Sigmoid colon (tissue), 7 donors: Measurements from ENCODE around the gene OR1M1. TPM values are rescaled to one million over a fixed set of nuclear protein-coding genes. Genes with fewer than 3 reads are reported as not detected.

Experiments
- DNase-seq: peaks from one replicate; pipeline ENCODE4 v3.0.0-alpha.2; 2019
- H3K27ac ChIP-seq, 4 donors: fragments of 200-600 bp; sonication (generic); one replicate each; pipeline ENCODE4 v1.5.1; 2016 to 2019; ENCODE audit warnings: mild to moderate bottlenecking in 1 of 4
- H3K27me3 ChIP-seq, 3 donors: fragments of 200-600 bp; sonication (generic); one replicate each; pipeline ENCODE4 v1.5.1; 2019; ENCODE audit warnings: mild to moderate bottlenecking in 1 of 3
- H3K36me3 ChIP-seq, 4 donors: fragments of 200-600 bp; sonication (generic); one replicate each; pipeline ENCODE4 v1.5.1; 2016 to 2019
- H3K4me1 ChIP-seq, 4 donors: fragments of 200-600 bp; sonication (generic); one replicate each; pipeline ENCODE4 v1.5.1; 2017 to 2019
- H3K4me3 ChIP-seq, 4 donors: fragments of 200-600 bp; sonication (generic); one replicate each; pipeline ENCODE4 v1.5.1; 2017 to 2019; ENCODE audit warnings: mild to moderate bottlenecking in 2 of 4, moderate library complexity in 1 of 4
- H3K9me3 ChIP-seq, 4 donors: fragments of 200-600 bp in 3 of 4; sonication (generic) in 3 of 4; one replicate each; pipeline versions ENCODE4 v1.5.1 to v1.6.1; 2013 to 2019
- EP300 ChIP-seq, 4 donors: sonication (generic); formaldehyde crosslinking; IDR thresholded peaks; one replicate each; pipeline ENCODE4 v1.6.1; 2017; ENCODE audit warnings: antibody characterized with exemption in 4 of 4
- POLR2A ChIP-seq, 2 donors: fragments of 450-650 bp; IDR thresholded peaks; one replicate each; pipeline ENCODE4 v1.6.1; 2016; ENCODE audit warnings: antibody characterized with exemption in 2 of 2, mild to moderate bottlenecking in 2 of 2, moderate library complexity in 2 of 2
- POLR2AphosphoS5 ChIP-seq, 4 donors: sonication (generic); formaldehyde crosslinking; IDR thresholded peaks; one replicate each; pipeline ENCODE4 v1.6.1; 2017; ENCODE audit warnings: antibody characterized with exemption in 4 of 4
- WGBS, 2 donors: extraction: QIAGEN DNeasy Blood & Tissue Kit; methylation state at CpG; one replicate each; pipeline ENCODE4 v1.1.7; 2013; 5-methylcytosine and 5-hydroxymethylcytosine counted together
- intact Hi-C: fragments of 100-400 bp; cut with DNase I; formaldehyde crosslinking; loops from one replicate; pipeline ENCODE4 v1.15.1; 2023
- polyA plus RNA-seq, 3 donors: library from polyadenylated mRNA; stranded (reverse); fragments of 200-250 nt; gene quantifications; one replicate each; pipeline ENCODE4 v1.2.3, GENCODE V29; 2013
- total RNA-seq, 4 donors: library from RNA; depleted of rRNA; stranded (reverse); fragments of >200 nt; gene quantifications; one replicate each; pipeline ENCODE4 v1.1.0, GENCODE V29; 2016
- TF ChIP-seq, protein P1 (sequence below), 4 experiments: fragments of 450-650 bp in 3 of 4; fragments of 200-600 bp in 1 of 4; IDR thresholded peaks; one replicate each; pipeline ENCODE4 v1.5.1; 2016 to 2019; ENCODE audit warnings: antibody characterized with exemption in 4 of 4, mild to moderate bottlenecking in 3 of 4, moderate library complexity in 2 of 4
- donor health status: healthy with polysubstance abuse.
- donor health status: Bipolar disorder and iron deficiency.
- donor health status: healthy.

OR1M1 gene
- total RNA-seq (not detected), polyA plus RNA-seq (not detected)

- Histone ChIP-seq H3K4me1 (no peaks in the 10 kb centered on the region), H3K9me3 (no peaks in the 10 kb centered on the region), H3K27me3 (peaks cover 0 to 11% (median 0%) of the 10 kb centered on the region in 3 donors), H3K4me3 (no peak within 1 kb of the TSS), H3K27ac (no peak within 1 kb of the TSS), H3K36me3 (no peaks in the 10 kb centered on the region)
- intact Hi-C loops = no loop called here
- 37 to 69% methylated on average over 2 of the region's 2 CpGs for WGBS, 2 donors
- no peak for DNase-seq
- TF ChIP-seq POLR2A (IDR thresholded peaks at IDR 0.05) = no peak
These were observed at the start of gene OR1M1 for GRCh38 chr19:9086761-9087160. Gene OR1M1 (plus strand): TSS chr19:9087061. CDS start chr19:9093245, 6,184 bp downstream.

DNA sequence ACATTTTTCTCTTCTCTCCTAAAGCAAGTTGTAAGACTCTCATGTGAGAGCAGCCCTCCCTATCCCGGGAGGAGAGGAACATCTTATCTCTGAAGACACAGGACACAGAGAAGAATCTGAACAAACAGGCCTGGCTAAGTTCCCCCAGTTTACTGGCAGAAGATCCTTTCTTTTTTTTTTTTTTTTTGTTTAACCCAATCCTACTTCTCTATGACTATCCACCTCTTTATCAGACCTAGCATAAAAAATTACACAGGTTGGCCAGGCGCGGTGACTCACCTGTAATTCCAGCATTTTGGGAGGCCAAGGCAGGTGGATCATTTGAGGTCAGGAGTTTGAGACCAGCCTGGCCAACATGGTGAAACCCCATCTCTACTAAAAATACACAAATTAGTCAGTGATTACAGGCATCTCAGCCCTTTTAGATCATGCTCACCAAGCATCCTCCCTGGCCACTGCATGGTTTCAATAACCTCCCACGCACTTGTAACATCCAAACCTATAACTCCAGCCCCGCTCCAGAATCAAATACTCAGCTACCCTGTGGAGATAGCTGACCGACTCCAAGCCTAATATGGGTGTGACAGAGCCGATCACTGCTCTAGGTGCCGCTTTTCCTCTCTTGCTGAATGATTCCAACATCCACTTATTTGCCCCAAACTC lies 49.3 kb upstream of the OR1M1 start:
- no peaks in the 10 kb centered on the region for H3K4me1 ChIP-seq
- DNase-seq = no peak
- 79 to 87% methylated on average over 8 of the region's 8 CpGs for WGBS, 2 donors
- H3K27ac ChIP-seq = no peak overlapping the region
- no peaks in the 10 kb centered on the region for H3K9me3 ChIP-seq
- intact Hi-C loops = no loop called here
- H3K4me3 ChIP-seq = no peak overlapping the region
- H3K36me3 ChIP-seq = no peaks in the 10 kb centered on the region
- no peak for TF ChIP-seq POLR2A (IDR thresholded peaks at IDR 0.05)
- TF ChIP-seq, protein P1, sequence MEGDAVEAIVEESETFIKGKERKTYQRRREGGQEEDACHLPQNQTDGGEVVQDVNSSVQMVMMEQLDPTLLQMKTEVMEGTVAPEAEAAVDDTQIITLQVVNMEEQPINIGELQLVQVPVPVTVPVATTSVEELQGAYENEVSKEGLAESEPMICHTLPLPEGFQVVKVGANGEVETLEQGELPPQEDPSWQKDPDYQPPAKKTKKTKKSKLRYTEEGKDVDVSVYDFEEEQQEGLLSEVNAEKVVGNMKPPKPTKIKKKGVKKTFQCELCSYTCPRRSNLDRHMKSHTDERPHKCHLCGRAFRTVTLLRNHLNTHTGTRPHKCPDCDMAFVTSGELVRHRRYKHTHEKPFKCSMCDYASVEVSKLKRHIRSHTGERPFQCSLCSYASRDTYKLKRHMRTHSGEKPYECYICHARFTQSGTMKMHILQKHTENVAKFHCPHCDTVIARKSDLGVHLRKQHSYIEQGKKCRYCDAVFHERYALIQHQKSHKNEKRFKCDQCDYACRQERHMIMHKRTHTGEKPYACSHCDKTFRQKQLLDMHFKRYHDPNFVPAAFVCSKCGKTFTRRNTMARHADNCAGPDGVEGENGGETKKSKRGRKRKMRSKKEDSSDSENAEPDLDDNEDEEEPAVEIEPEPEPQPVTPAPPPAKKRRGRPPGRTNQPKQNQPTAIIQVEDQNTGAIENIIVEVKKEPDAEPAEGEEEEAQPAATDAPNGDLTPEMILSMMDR (IDR thresholded peaks at IDR 0.05) = no peak
- no peak for TF ChIP-seq EP300 (IDR thresholded peaks at IDR 0.05)
- TF ChIP-seq POLR2AphosphoS5 (IDR thresholded peaks at IDR 0.05) = no peak
- no peaks in the 10 kb centered on the region for H3K27me3 ChIP-seq

DNA sequence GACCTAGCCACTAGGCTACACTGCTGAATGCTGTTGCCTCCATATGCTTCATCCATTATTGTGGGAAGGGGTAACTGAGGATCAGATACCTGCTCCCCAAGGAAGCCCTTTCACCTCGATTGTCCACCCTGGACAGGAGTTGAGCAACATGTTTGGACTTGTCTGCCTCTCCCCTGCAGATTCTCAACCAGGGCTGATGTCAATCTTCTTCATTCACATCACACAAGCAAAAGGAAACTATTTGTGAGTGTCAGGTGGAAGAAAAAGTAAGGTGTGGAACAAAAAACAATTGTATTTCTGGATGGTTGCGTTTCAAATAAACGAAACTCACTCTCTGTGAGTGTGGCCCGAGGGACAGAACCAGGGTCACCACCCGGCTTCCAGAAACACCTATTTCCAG lies 47.1 kb upstream of the OR1M1 start:
- intact Hi-C loops = no loop called here
- Histone ChIP-seq H3K36me3 (no peaks in the 10 kb centered on the region), H3K27ac (no peak overlapping the region), H3K4me1 (no peaks in the 10 kb centered on the region), H3K4me3 (no peak overlapping the region), H3K27me3 (no peaks in the 10 kb centered on the region), H3K9me3 (no peaks in the 10 kb centered on the region)
- 57 to 65% methylated on average over 5 of the region's 5 CpGs for WGBS, 2 donors
- DNase-seq = no peak
- no peak for TF ChIP-seq EP300 (IDR thresholded peaks at IDR 0.05)

DNA sequence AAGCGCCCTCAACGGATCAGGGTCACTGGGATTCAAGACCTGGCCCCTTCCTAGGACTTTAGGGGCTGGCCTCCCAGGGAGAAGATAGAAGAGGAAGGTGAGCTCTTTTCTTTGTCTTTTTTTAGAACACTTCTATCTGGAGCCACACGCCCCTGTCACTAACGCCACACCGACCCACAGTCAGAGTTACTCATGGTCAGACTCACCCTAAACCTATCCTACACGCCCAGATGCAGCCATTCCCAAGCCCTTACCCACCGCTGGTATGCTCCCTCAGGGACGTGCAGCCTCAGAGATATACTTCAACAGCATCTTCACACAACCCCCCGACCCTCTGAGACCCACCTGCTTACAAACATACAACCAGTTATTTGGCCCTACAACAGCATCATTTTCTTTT lies 46.7 kb upstream of the OR1M1 start:
- no peak for DNase-seq
- Histone ChIP-seq H3K36me3 (no peaks in the 10 kb centered on the region), H3K9me3 (no peaks in the 10 kb centered on the region), H3K27ac (no peak overlapping the region), H3K4me3 (no peak overlapping the region), H3K27me3 (no peaks in the 10 kb centered on the region), H3K4me1 (no peaks in the 10 kb centered on the region)
- intact Hi-C loops = no loop called here
- TF ChIP-seq, protein P1 (IDR thresholded peaks at IDR 0.05) = no peak
- no peak for TF ChIP-seq POLR2AphosphoS5 (IDR thresholded peaks at IDR 0.05)
- TF ChIP-seq EP300 (IDR thresholded peaks at IDR 0.05) = no peak
- TF ChIP-seq POLR2A (IDR thresholded peaks at IDR 0.05) = no peak
- whole genome bisulfite sequencing, 2 donors = 63 to 72% methylated on average over 9 of the region's 9 CpGs

GRCh38 chr19:9041023-9041422 lies 45.8 kb upstream of the OR1M1 start:
- no peak for TF ChIP-seq POLR2AphosphoS5 (IDR thresholded peaks at IDR 0.05)
- no peak for TF ChIP-seq EP300 (IDR thresholded peaks at IDR 0.05)
- TF ChIP-seq, protein P1 (IDR thresholded peaks at IDR 0.05) = no peak
- TF ChIP-seq POLR2A (IDR thresholded peaks at IDR 0.05) = no peak
- 87 to 88% methylated on average over 8 of the region's 8 CpGs for WGBS, 2 donors
- DNase-seq = no peak
- Histone ChIP-seq H3K27ac (no peak overlapping the region), H3K4me3 (no peak overlapping the region), H3K9me3 (no peaks in the 10 kb centered on the region), H3K27me3 (no peaks in the 10 kb centered on the region), H3K36me3 (no peaks in the 10 kb centered on the region), H3K4me1 (no peaks in the 10 kb centered on the region)
- intact Hi-C loops = no loop called here

DNA sequence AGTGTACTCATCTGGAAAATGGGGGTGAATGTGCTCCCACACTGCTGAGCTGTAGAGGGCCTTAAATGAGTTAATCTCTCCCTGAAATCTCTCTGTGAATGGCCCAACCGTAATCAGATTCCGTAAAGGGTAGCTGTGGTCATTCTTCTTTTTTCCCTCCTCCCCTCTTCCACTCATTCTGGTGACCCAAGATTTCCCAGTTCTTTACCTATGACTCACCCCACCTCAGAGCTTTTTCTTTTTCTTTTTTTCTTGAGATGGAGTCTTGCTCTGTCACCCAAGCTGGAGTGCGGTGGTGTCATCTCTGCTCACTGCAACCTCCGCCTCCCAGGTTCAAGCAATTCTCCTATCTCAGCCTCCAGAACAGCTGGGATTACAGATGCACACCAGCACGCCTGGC lies 43.3 kb upstream of the OR1M1 start:
- Histone ChIP-seq H3K9me3 (no peaks in the 10 kb centered on the region), H3K4me3 (no peak overlapping the region), H3K27me3 (no peaks in the 10 kb centered on the region), H3K27ac (no peak overlapping the region), H3K36me3 (no peaks in the 10 kb centered on the region), H3K4me1 (no peaks in the 10 kb centered on the region)
- WGBS, 2 donors = 93% methylated on average over 5 of the region's 5 CpGs
- TF ChIP-seq EP300 (IDR thresholded peaks at IDR 0.05) (no peak), POLR2A (IDR thresholded peaks at IDR 0.05) (no peak), POLR2AphosphoS5 (IDR thresholded peaks at IDR 0.05) (no peak)
- TF ChIP-seq, protein P1 (IDR thresholded peaks at IDR 0.05) = no peak
- intact Hi-C loops = no loop called here
- DNase-seq = no peak
